Mesendoderm (in vitro differentiated cells): Measurements from ENCODE around the gene CRTAP.
A peak's percentile ranks its signal among the peaks of the same experiment; 100 is the strongest.

ENCODE experiments used
- DNase-seq: peaks from one replicate; pipeline ENCODE4 v3.0.0; 2013
- H2AK5ac ChIP-seq: 2 replicates; pipeline ENCODE4 v1.6.1; 2013; ENCODE audit warnings: low read length, inconsistent platforms
- H2BK120ac ChIP-seq: 2 replicates; pipeline ENCODE4 v1.6.1; 2013; ENCODE audit warnings: low read depth, mild to moderate bottlenecking, low read length, moderate library complexity, mixed read lengths
- H2BK15ac ChIP-seq: replicated peaks from 2 replicates; pipeline ENCODE4 v1.6.1; 2013; ENCODE audit warnings: low read depth, mild to moderate bottlenecking, moderate library complexity
- H2BK5ac ChIP-seq: 2 replicates; pipeline ENCODE4 v1.6.1; 2013; ENCODE audit warnings: low read length, inconsistent platforms
- H3K18ac ChIP-seq: 2 replicates; pipeline ENCODE4 v1.6.1; 2013; ENCODE audit warnings: mild to moderate bottlenecking, low read length, mixed read lengths
- H3K23ac ChIP-seq: one replicate; pipeline ENCODE4 v1.6.1; 2013; ENCODE audit warnings: low read length
- H3K27ac ChIP-seq: 2 replicates; pipeline ENCODE4 v1.5.1; 2013; ENCODE audit warnings: low read depth, mild to moderate bottlenecking, inconsistent platforms, low read length, moderate library complexity
- H3K27me3 ChIP-seq: 2 replicates; pipeline ENCODE4 v1.6.1; 2013; ENCODE audit warnings: low read length, control low read depth, mild to moderate bottlenecking, inconsistent platforms; ENCODE audit not compliant: insufficient read depth, poor library complexity
- H3K36me3 ChIP-seq: 2 replicates; pipeline ENCODE4 v1.6.1; 2013; ENCODE audit warnings: low read length, inconsistent platforms; ENCODE audit not compliant: control insufficient read depth, insufficient read depth
- H3K4ac ChIP-seq: one replicate; pipeline ENCODE4 v1.6.1; 2013; ENCODE audit warnings: low read depth, mild to moderate bottlenecking, low read length, moderate library complexity
- H3K4me1 ChIP-seq: 2 replicates; pipeline ENCODE4 v1.6.1; 2013; ENCODE audit warnings: low read depth, low read length, inconsistent platforms; ENCODE audit not compliant: control insufficient read depth
- H3K4me2 ChIP-seq: 2 replicates; pipeline ENCODE4 v1.6.1; 2013; ENCODE audit warnings: low read length
- H3K4me3 ChIP-seq: 2 replicates; pipeline ENCODE4 v1.5.1; 2013; ENCODE audit warnings: mild to moderate bottlenecking, low read length
- H3K56ac ChIP-seq: one replicate; pipeline ENCODE4 v1.6.1; 2013; ENCODE audit warnings: low read length
- H3K79me1 ChIP-seq: 2 replicates; pipeline ENCODE4 v1.6.1; 2013; ENCODE audit warnings: low read length, inconsistent platforms
- H3K79me2 ChIP-seq: 2 replicates; pipeline ENCODE4 v1.6.1; 2013; ENCODE audit warnings: mild to moderate bottlenecking, low read length; ENCODE audit not compliant: control insufficient read depth, insufficient read depth
- H3K9ac ChIP-seq: 2 replicates; pipeline ENCODE4 v1.6.1; 2013; ENCODE audit warnings: low read length, inconsistent platforms
- H4K5ac ChIP-seq: one replicate; pipeline ENCODE4 v1.6.1; 2013; ENCODE audit warnings: low read length
- H4K8ac ChIP-seq: one replicate; pipeline ENCODE4 v1.6.1; 2013; ENCODE audit warnings: low read depth, mild to moderate bottlenecking, control low read depth, low read length, moderate library complexity
- WGBS: extraction: QIAGEN DNeasy Blood & Tissue Kit; methylation state at CpG from one replicate; pipeline ENCODE4 v1.1.7; 2013; ENCODE audit warnings: low lambda C conversion rate, missing lambda C conversion rate; ENCODE audit not compliant: insufficient coverage; ENCODE audit errors: extremely low coverage; 5-methylcytosine and 5-hydroxymethylcytosine counted together

Gene CRTAP

GRCh38 chr3:33166095-33166494 lies 52.3 kb downstream of the CRTAP start:
- H2AK5ac ChIP-seq: no peak overlapping the region
- H3K27ac ChIP-seq: no peak overlapping the region
- no peak overlapping the region for H3K18ac ChIP-seq
- H4K8ac ChIP-seq: no peak overlapping the region
- no peak overlapping the region for H3K4me2 ChIP-seq
- H3K27me3 ChIP-seq: no peaks in the 10 kb centered on the region
- H3K9ac ChIP-seq: no peak overlapping the region
- H3K4ac ChIP-seq: no peak overlapping the region
- DNase-seq: no peak
- no peaks in the 10 kb centered on the region for H3K79me2 ChIP-seq
- no peaks in the 10 kb centered on the region for H3K36me3 ChIP-seq
- no CpG with 5 or more reads among the region's 2 CpGs for WGBS
- no peak overlapping the region for H2BK5ac ChIP-seq
- no peak overlapping the region for H4K5ac ChIP-seq
- H3K79me1 ChIP-seq: no peaks in the 10 kb centered on the region
- no peak overlapping the region for H3K4me3 ChIP-seq
- no peak overlapping the region for H3K23ac ChIP-seq
- no peaks in the 10 kb centered on the region for H3K4me1 ChIP-seq
- no peak overlapping the region for H2BK120ac ChIP-seq
- H2BK15ac ChIP-seq: no peak overlapping the region
- H3K56ac ChIP-seq: no peak overlapping the region

- H2BK120ac ChIP-seq: no peak overlapping the region
Measured at GRCh38 chr3:33167284-33167683, 53.5 kb downstream of the CRTAP start.

GRCh38 chr3:33167716-33168336 lies 54.0 kb downstream of the CRTAP start:
- no CpG with 5 or more reads among the region's 3 CpGs for WGBS
- no peak overlapping the region for H3K23ac ChIP-seq
- H3K4me1 ChIP-seq: no peaks in the 10 kb centered on the region
- H2BK120ac ChIP-seq: no peak overlapping the region
- H3K27ac ChIP-seq: no peak overlapping the region
- no peaks in the 10 kb centered on the region for H3K36me3 ChIP-seq
- no peak overlapping the region for H3K9ac ChIP-seq
- H3K27me3 ChIP-seq: no peaks in the 10 kb centered on the region
- H4K8ac ChIP-seq: no peak overlapping the region
- H2BK5ac ChIP-seq: no peak overlapping the region
- no peak overlapping the region for H3K4me3 ChIP-seq
- no peak overlapping the region for H2BK15ac ChIP-seq
- peak; percentile 6 for DNase-seq
- H3K4me2 ChIP-seq: no peak overlapping the region
- no peak overlapping the region for H3K56ac ChIP-seq
- no peak overlapping the region for H4K5ac ChIP-seq
- H3K4ac ChIP-seq: no peak overlapping the region
- no peaks in the 10 kb centered on the region for H3K79me1 ChIP-seq
- H3K18ac ChIP-seq: no peak overlapping the region
- H3K79me2 ChIP-seq: no peaks in the 10 kb centered on the region
- H2AK5ac ChIP-seq: no peak overlapping the region

More at GRCh38 chr3:33167284-33167683, 53.5 kb downstream of the CRTAP start:
- Histone ChIP-seq H4K8ac (no peak overlapping the region), H3K4me3 (no peak overlapping the region), H3K4me1 (no peaks in the 10 kb centered on the region), H3K18ac (no peak overlapping the region), H2AK5ac (no peak overlapping the region), H2BK15ac (no peak overlapping the region), H4K5ac (no peak overlapping the region), H3K79me1 (no peaks in the 10 kb centered on the region), H3K27ac (no peak overlapping the region), H3K9ac (no peak overlapping the region), H3K56ac (no peak overlapping the region), H3K4me2 (no peak overlapping the region), H3K36me3 (no peaks in the 10 kb centered on the region), H3K79me2 (no peaks in the 10 kb centered on the region), H2BK5ac (no peak overlapping the region), H3K27me3 (no peaks in the 10 kb centered on the region), H3K4ac (no peak overlapping the region), H3K23ac (no peak overlapping the region)
- WGBS: no CpG with 5 or more reads among the region's 3 CpGs
- DNase-seq: no peak

- no peak overlapping the region for H2AK5ac ChIP-seq
- DNase-seq: peak; percentile 36
Measured at GRCh38 chr3:33170531-33170930, 56.7 kb downstream of the CRTAP start.

GRCh38 chr3:33171580-33171979 lies 57.8 kb downstream of the CRTAP start:
- Histone ChIP-seq H3K4me1 (no peaks in the 10 kb centered on the region), H4K5ac (no peak overlapping the region), H3K18ac (no peak overlapping the region), H3K27me3 (no peaks in the 10 kb centered on the region), H2AK5ac (no peak overlapping the region), H3K9ac (no peak overlapping the region), H2BK5ac (no peak overlapping the region), H3K4ac (no peak overlapping the region), H3K23ac (no peak overlapping the region), H4K8ac (no peak overlapping the region), H3K79me1 (no peaks in the 10 kb centered on the region), H3K56ac (no peak overlapping the region), H3K79me2 (no peaks in the 10 kb centered on the region), H3K4me2 (no peak overlapping the region), H3K36me3 (no peaks in the 10 kb centered on the region), H2BK15ac (no peak overlapping the region), H3K27ac (no peak overlapping the region), H3K4me3 (no peak overlapping the region), H2BK120ac (no peak overlapping the region)
- no peak for DNase-seq
- no CpG with 5 or more reads among the region's 4 CpGs for WGBS

More at GRCh38 chr3:33170531-33170930, 56.7 kb downstream of the CRTAP start:
- WGBS: no CpG with 5 or more reads among the region's 6 CpGs
- H3K79me1 ChIP-seq: no peaks in the 10 kb centered on the region
- H4K8ac ChIP-seq: no peak overlapping the region
- H3K36me3 ChIP-seq: no peaks in the 10 kb centered on the region
- H3K79me2 ChIP-seq: no peaks in the 10 kb centered on the region
- H3K56ac ChIP-seq: no peak overlapping the region
- H3K4me1 ChIP-seq: no peaks in the 10 kb centered on the region
- no peak overlapping the region for H2BK120ac ChIP-seq
- no peak overlapping the region for H3K4ac ChIP-seq
- no peak overlapping the region for H3K4me3 ChIP-seq
- H2BK15ac ChIP-seq: no peak overlapping the region
- no peak overlapping the region for H2BK5ac ChIP-seq
- no peak overlapping the region for H3K18ac ChIP-seq
- H3K9ac ChIP-seq: no peak overlapping the region
- H3K27ac ChIP-seq: no peak overlapping the region
- H3K4me2 ChIP-seq: no peak overlapping the region
- H3K27me3 ChIP-seq: no peaks in the 10 kb centered on the region
- no peak overlapping the region for H3K23ac ChIP-seq
- no peak overlapping the region for H4K5ac ChIP-seq

- no peak overlapping the region for H3K27ac ChIP-seq
- H2BK5ac ChIP-seq: no peak overlapping the region
- H3K27me3 ChIP-seq: no peaks in the 10 kb centered on the region
- no peak for DNase-seq
- H2BK15ac ChIP-seq: no peak overlapping the region
- no peaks in the 10 kb centered on the region for H3K79me2 ChIP-seq
- no peak overlapping the region for H3K56ac ChIP-seq
- WGBS: no CpG with 5 or more reads among the region's 2 CpGs
- H3K23ac ChIP-seq: no peak overlapping the region
- H3K4me3 ChIP-seq: no peak overlapping the region
- H2AK5ac ChIP-seq: no peak overlapping the region
- H3K18ac ChIP-seq: no peak overlapping the region
- no peak overlapping the region for H2BK120ac ChIP-seq
- no peak overlapping the region for H3K4me2 ChIP-seq
- H3K4me1 ChIP-seq: no peaks in the 10 kb centered on the region
- no peak overlapping the region for H3K9ac ChIP-seq
- H4K5ac ChIP-seq: no peak overlapping the region
- no peak overlapping the region for H4K8ac ChIP-seq
- no peak overlapping the region for H3K4ac ChIP-seq
- H3K36me3 ChIP-seq: no peaks in the 10 kb centered on the region
- no peaks in the 10 kb centered on the region for H3K79me1 ChIP-seq
Measured at GRCh38 chr3:33173103-33173502, 59.3 kb downstream of the CRTAP start.
